DMS53 treated with DMSO at 0.1 percent for 48 hours (cell line): ENCODE measurements around the gene TBC1D22A.

Experiments
- DNase-seq: peaks from one replicate; lab custom pipeline; 2025; ENCODE audit not compliant: unreplicated experiment; lab: John Stamatoyannopoulos, UW

The TBC1D22A gene

DNA sequence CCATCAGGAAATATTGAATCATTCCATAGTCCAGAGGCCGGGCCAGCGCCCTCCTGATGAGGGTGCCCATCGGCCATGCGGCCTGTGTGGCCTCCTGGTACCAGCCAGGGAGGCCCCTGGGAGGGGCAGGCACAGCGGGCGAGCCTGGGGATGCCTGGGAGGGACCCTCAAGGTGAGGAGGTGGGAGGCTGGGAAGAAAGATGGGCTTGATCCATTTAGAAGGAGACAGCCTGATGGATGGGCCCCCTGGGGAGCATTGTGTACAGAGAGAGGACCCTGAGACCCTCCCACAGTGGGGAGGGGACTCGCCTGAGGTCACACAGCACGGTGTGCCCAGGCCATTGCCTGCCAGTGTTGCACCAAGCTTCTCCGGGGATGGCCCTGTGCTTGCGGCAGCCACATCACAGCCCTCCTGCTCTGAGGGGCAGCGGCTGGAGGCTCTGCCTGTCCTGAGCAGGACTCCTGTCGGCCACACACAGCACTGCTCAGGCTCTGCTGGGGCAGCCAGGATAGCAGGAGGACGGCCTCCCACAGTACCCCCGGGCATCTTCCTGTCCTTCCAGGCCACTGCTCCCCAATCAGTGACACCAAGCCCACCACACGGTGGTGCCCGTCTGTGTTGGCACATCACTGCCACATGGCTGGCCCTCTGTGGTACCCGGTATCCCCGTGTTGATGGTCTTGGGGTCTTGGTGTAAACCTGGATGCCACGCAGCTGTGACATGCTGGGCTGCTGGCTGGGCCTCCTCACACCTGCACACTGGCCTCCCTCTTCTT lies 290.0 kb downstream of the TBC1D22A start:
- DNase-seq, result no peak

DNA sequence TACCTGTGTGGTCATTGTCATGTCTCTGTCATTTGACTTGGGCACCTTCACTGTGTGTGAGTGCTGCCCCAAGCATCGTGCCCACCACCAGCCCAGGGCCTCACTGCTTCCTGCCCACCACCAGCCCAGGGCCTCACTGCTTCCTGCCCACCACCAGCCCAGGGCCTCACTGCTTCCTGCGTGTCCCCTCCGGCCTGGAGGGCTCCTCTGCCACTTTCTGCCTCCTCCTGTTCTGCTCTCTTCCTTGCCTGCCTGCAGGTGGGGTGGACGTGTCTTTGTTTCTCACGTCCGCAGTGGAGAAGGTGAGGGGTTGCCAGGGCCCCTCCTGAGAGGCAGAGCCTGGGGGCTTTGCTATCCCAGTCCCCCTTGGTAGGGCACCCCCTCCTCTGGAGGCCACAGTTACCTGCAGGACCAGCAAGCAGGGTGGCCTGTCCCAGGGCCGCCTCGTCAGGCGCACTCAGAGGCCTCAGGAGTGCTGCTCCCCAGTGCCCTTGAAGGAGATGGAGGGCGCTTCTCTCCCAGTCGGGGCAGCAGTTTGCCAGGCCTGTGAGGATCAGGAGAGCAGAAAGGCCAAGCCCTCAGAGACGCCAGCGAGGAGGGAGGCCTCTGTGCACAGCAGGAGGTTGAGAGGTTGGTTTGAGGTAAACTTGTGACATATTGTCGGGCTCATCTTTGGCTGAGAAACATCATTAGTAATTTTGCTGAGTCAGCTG lies 290.7 kb downstream of the TBC1D22A start:
- DNase-seq, result no peak

DNA sequence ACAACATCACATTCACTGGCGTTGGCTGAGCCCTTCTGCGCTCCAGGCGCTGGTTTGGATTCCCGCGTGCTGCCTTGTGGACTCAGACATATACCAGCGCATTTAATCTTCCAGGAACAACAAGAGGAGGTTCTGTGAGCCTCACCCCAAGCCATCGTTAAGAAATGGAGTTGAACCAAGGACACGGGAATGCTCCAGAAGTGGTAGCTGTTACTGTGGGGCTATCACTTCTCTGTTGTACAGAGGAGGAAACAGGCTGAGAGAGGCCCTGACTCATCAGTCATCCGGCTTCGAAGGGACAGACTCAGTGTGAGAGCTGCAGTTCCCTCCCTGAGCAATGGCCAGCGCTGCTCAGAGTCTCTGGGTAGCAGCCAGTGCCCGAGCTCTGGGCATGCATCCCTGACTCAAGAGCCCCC lies 291.3 kb downstream of the TBC1D22A start:
- DNase-seq, result no peak

DNA sequence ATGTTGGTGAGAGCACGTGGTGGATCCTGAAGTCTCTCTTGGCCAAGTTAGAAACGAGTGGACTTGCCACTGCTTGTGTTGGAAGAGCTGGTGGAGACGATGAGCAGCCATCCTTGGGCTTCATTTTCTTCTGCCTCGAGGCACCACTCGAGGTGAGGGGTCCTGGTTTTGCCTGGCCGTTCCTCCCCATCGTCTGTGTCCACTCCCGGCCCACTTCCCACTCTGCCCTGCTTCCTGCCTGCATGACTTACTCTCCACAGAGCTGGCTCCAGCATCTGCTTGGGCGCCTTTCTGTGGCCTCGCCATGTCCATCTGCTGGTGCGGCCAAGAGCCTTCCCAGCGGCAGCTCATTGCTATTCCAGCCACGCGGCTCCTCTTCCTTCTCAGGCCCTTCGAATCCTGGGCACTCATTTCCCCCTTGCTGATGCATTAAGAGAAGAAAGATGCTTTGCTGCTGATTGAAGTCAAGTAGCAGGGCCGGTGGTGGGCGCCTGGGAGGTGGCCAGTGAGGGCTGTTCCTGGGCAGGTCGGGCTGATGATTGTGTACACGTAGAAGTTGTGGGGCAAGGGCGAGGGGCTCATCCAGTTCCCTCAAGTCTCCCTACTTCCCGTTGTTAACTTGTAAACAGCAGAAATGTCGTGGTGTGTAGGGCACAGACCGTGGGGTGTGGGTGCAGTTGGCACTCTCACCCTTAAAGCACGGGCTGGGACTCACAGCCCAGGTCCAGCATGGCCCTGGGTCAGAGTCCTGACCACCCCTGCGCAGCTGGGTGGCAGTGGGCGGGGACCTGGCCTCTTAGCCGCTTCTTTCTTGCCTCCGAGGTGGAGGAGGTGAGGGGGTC lies 292.0 kb downstream of the TBC1D22A start:
- DNase-seq, result no peak

DNA sequence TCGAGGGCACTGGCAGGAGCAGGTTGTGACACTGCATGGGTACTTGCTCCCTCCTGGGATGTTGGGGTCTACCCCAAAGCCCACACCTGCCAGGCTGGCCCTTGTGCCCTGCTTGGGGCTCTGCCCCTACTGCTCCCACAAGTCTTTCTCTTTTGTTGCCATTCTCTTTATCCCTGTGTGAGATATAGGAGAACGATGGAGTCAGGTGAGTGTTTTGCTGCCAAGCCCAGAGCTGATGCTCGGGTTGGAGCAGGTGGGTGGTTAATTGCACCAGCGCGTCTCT lies 292.6 kb downstream of the TBC1D22A start:
- no peak for DNase-seq

DNA sequence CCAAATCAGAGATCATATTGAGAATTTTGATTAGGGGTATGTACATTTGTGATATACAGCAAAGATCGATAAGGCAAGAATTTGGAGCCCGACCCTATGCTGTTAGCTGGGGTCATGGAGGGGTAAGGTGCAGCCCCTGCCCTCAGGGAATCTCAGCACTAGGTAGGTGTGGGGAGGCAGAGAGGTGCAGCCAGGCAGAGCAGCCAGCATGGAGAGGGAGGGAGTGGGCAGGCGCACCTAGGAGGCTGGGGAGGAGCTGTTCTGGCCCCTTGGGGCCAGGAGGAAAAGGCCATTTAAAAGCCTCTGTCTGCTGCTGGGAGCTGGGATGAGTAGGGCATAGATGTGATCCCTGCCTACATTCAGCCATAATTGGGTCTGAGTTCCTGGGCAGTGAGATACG lies 293.0 kb downstream of the TBC1D22A start:
- no peak for DNase-seq

DNA sequence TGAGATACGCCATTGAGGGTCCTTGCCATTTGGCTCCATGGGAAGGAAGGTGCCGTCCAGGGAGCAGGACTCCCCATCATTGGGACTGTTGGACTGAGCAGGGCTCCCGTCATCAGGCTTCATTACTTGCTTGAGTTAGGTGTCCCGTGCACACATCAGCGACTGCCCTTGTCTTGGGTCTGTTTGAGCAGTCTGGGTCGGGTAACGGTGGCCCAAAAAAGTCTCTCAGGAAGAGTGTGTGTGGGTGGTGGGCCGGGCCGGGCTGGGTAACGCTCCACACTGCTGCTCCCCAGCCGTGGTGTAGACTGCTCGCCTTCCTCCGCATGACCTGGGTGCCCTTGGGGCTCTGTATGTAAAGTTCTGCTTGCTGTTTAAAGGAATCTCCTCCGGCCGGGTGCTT lies 293.5 kb downstream of the TBC1D22A start:
- DNase-seq, result no peak

DNA sequence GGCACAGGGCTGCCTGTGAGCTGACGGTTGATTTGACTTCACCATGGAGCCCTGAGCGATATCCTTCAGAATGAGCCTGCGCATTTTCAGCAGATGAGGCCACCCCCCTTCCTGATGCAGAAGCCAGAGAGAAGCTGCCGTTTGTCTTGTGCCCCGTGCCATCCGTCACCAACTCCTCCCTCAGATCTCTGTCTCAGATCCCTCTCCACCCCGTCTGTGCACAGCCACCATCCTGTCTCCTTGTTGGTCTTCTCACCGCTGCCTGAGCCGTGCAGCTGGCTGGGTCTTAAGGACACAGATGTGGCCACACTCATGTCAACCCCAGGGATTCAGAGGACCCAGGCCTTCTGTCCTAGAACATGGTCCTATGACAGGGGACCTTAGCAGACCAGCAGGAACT lies 293.9 kb downstream of the TBC1D22A start:
- DNase-seq, result no peak

DNA sequence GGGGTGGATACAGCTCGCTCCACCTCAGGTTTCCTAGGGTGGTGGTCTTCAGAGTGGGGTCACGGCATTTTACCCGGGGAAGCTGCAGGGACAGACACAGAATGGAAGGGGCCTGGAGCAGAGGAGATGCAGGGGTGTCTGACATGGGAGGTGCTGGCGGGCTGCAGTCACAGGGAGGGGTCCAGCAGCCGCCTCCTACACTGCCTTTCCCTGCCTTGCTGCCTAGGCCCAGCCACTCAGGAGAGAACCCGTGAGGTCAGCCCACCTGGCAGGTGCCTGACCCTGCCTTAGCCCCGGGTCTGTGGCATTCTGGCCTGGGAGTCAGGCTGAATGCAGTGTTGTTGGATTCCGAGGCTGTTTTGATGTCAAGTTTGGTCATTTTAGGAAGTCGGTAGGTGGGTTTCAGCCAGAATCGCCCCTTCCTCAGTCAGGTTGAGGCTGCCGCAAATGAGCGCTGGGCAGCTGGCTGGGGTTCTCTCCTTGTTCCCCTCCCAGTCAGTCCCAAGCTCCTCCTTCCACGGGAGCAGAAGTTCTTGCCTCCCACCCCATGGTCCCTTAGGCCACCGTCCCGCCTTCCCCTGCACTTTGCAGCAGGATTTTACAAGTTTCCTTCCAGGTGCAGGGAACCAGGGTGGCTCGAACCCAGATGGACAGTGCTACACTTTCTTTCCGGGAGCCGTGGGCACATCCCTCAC lies 294.5 kb downstream of the TBC1D22A start:
- DNase-seq, result no peak

DNA sequence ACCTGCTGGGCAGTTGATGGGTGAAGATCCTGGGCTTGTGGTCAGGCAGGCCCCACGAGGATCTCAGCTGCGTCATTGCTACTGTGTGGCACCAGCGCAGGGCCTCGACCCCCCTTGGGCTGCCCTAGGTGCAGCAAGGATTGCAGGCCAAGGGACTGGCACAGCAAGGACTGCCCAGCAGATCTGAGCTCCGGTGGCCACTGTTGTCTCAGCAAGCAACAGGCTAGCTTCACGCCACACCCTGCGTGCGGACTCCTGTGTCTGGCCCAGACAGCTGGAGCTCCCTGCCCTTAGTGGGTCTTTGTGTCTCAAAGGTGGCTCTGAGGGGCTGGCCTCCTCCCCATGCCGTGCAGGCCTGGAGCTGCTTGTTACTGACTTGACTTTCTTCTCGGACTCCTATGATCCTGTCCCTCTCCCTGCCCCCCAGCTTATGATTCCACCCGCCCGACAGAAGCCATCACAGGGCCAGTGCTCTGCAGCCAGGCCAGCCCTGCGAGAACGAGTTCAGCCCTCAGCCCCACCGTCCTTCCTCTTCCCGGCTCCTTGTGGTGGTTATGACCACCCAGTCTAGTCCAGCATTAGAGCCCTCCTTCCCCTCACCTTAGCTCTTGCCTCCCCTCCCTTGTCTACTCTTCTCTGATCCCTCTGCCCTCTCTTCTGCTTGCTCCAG lies 295.6 kb downstream of the TBC1D22A start:
- DNase-seq, result no peak

DNA sequence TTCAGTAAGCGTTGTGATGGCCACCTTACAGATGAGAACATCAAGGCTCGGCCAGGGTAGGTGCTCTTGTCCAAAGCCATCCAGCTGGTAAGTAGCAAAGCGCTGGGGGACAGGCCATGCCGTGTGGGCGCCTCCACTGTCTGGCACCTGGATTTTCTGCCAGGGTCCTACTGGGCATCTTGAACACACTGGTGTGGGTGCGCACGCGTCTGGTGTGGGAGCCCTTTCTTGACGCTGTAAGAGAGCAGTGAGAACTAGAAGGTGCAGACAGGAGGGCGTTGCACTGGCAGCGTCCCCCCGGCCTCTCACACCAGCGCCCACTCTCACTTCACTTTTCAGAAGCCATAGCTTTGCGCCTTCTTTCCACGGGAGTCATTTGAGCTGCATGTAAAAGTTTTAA lies 296.6 kb downstream of the TBC1D22A start:
- no peak for DNase-seq

DNA sequence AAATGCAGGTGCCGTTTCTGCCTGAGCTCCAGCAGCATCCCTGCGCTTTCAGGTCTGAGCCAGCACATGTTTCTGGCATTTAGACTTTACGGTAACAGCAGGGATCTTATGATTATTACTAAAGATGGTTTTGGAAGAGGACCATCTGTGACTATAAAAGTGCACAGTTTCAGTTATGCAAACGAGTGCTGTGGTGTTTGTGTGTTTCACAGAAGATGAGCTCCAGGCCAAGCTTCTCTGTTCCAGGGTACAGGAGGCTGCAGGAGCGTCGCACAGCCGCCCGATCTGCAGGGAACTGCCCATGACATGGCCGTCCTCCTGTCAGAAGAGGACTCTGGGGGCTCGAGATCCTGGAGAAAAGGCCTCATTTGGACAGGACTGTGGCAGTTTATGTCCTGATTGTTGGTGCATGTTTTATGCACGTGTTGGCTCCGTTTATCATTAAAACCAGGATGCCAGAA lies 297.3 kb downstream of the TBC1D22A start:
- no peak for DNase-seq

DNA sequence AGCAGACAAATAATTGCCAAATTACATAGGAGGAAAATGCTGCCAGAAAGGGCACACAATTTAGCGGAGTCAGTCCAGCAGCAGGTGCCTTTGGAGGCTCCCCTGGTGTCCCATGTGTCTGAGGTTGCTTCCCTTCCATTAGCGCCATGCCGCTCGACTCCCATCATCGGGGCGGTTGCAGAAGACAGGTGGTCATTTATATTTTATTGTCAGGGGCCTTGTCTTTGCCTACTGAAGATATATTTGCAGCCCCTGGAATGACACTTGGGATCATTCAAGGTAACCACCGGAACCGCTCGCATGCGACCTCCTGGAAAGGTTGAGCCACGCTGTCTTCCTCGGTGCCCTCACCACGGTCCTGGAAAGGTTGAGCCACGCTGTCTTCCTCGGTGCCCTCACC lies 298.3 kb downstream of the TBC1D22A start:
- no peak for DNase-seq

DNA sequence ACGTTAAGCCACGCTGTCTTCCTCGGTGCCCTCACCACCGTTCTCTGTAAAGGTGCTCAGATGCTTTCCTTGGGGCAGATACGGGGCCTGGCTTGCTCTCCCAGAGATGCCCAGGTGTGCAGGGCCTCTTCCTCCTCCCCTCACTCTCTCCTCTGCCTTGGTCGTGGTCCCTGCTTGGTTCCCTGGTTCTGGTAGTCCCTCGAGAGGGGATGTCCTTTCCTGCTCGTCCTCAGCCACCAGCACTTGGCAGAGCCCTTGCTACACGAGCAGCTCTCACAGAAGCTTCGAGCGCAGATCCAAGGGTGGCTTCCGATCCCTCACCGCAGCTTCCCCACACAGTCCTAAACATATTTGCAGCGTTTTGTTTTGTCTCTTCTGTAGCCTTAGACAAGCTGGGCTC lies 298.8 kb downstream of the TBC1D22A start:
- no peak for DNase-seq

DNA sequence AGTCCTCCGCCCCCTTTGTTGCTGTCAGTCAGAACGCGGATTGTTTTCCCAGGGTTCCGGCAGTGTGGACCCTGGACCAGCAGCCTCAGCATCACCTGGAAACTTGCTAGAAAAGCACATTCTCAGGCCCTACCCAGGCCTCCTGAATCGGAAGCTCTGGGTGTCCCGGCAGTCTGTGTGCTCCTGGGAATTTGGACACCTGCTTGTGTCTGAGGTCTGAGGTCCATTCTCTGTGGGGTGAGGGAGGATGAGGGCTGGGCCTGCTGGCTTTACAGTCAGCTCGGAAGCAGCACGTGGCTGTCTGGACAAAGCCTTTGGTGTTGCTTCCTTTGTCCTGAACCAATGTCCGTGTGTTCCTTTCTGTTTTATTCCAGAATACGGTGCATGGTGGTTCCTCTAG lies 299.7 kb downstream of the TBC1D22A start:
- DNase-seq, result no peak

DNA sequence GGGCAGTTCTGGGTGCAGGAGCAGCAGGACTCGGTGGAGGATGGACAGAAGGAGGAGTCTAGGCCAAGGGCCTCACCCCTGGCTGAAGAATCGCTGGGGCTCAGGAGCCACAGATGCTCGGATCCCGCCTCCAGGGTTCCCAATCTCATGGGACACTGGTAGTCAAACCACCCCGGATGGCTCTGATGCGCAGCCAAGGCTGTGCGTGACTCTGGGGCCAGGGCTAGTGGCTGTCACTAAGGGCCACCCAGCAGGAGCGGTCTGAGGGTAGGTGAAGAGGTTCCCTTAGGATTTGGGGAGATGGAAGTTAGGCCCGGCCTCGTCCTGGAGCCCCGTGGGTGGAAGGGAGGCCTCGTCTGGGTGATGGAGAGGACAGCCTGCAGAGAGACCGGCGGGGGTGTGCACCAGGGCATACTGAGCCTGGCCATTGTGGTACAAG lies 300.6 kb downstream of the TBC1D22A start:
- no peak for DNase-seq

DNA sequence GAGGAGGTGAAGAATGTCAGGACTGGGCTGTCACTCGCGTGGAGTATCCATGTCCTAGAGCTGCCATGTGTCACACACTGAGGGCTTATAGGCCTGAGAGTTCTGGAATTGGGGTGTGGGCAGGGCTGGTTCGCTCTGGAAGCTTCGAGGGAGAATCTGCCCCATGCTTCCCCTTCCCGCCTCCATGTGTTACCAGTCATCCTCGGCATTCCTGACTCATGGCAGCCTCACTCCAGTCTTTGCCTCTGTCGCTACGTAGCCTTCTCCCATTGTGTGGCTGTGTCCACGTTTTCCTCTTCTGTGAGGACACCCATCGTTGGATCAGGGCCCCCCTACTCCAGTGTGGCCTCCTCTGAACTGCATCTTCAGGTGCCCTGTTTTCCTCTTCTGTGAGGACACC lies 301.2 kb downstream of the TBC1D22A start:
- DNase-seq, result no peak

DNA sequence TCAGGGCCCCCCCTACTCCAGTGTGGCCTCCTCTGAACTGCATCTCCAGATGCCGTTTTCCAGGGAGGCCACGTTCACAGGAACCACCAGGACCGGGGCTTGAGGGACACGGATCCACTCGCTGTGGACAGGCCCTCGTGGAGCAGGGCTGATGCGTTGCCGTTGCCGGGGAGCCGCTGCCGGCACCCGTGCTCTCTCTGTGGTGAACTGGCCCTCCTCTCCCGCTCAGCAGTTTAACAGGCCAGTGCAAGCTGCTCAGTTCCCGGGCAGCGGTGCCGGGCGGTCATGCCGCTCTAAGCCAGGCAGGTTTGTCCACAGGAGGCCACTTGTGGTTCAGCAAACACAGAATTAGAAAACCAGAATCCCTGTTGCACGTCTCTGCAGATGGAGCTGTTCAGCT lies 301.6 kb downstream of the TBC1D22A start:
- no peak for DNase-seq

DNA sequence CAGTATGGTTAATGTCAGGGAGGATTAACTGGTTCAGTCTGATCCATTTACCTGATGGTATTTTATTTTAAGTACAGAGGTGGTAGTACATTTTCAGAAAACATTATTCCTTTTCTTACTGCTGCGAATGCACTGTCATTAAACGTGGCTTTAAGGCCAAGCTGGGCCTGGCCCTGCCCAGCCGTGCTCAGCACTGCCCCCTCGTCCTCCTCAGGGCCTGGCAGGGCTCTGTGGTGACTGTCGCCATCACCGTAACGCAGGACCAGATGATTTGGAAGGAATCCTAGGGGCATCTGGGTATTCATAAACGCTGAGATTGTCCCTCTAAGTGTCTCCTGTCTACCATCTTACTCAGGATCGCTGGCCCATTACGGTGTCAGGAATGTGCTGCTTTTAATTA lies 302.0 kb downstream of the TBC1D22A start:
- DNase-seq, result no peak

DNA sequence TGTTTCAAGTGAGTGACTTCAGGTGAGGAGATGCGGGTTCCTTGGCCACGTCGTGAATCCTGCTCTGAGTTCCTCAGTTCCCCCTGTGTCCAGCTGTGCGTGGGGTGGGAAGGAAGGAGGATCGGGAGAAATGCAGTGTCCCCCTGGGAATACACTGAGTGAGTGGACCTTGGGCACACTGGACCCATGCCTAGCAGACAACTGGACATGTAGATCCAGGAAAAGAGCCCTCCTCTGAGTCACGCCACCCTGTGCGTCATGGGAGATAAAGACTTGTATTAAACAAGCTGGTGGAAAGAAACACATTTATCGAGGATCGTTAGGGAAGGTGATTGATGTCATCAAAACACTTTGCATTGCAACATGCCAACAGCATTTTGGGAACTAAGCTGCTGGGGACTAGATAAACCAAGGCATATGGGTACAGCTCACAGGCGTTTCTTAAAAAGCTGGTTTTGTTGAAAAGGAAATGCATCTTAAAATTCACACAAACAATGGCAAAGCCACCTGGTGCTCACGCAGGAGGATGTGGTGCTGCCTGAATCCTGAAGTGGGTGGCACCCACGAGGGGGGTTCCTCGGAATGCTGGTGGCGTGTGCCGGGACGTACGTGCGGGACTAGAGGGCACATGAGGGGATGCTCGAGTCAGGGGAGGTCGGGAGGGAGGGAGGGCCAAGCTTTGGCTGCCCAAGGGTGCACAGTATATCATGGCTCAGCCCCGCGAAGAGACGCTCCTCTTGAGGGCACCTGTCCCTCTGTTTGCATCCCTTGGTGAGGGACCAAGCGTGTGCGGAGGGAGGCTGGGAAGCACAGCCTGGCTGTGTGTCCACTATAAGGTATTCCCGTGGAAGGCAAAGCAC lies 303.5 kb downstream of the TBC1D22A start:
- no peak for DNase-seq
